HepG2 (cell line): ENCODE data around the gene ANAPC1. TPM values are rescaled to one million over a fixed set of nuclear protein-coding genes. Genes with fewer than 3 reads are reported as not detected.

Source experiments
- ATAC-seq: fragments of 200-7000 bp; cut with Tn5 transposase; 3 replicates; pipeline ENCODE4 v1.9.1; 2020; ENCODE audit warnings: mild to moderate bottlenecking, moderate library complexity
- BruUV-seq: library from RNA; stranded (reverse); fragments of 400-500 nt; replicated peaks from 2 replicates; lab custom pipeline; 2021; lab: Mats Ljungman, UMichigan
- CTCF ChIA-PET: fragments of 300-600 bp; formaldehyde crosslinking; extraction: SDS; loops from one replicate; lab custom pipeline; 2021; ENCODE audit warnings: low total read pairs, inconsistent platforms, low intra/inter-chr PET ratio; lab: Yijun Ruan, JAX
- POLR2A ChIA-PET: fragments of 350-600 bp; sonication (Branson Sonifier 250); formaldehyde crosslinking; loops from one replicate; lab custom pipeline; 2020; ENCODE audit warnings: antibody characterized with exemption, inconsistent platforms; lab: Yijun Ruan, JAX
- DNase-seq: peaks from one replicate; pipeline ENCODE4 v3.0.0-alpha.2; 2015; ENCODE audit warnings: low spot score
- FAIRE-seq: peaks from 3 replicates; lab custom pipeline; 2011; peaks lifted over from hg19 to GRCh38; lab: Jason Lieb, UNC
- H2AFZ ChIP-seq: one replicate; pipeline ENCODE4 v1.6.1; 2011; ENCODE audit warnings: low read length, inconsistent platforms
- H3K27ac ChIP-seq: fragments of 300-600 bp; 3 replicates; pipeline ENCODE4 v1.8.0; 2011; ENCODE audit warnings: mixed run types, mild to moderate bottlenecking, mixed read lengths, low read length, inconsistent platforms; ENCODE audit not compliant: insufficient read depth; ENCODE audit errors: extremely low read length
- H3K27me3 ChIP-seq, 2 experiments: fragments of 200-600 bp in 1 of 2; 2 replicates in 1 of 2; 3 replicates in 1 of 2; pipeline versions ENCODE4 v1.6.0 to v1.8.0; 2011; ENCODE audit warnings: low read length in 2 of 2, mild to moderate bottlenecking in 2 of 2, moderate library complexity in 2 of 2, inconsistent platforms in 1 of 2; ENCODE audit not compliant: insufficient read depth in 2 of 2, control insufficient read depth in 1 of 2
- H3K36me3 ChIP-seq, 2 experiments: fragments of 200-600 bp in 1 of 2; replicated peaks in 1 of 2; 2 replicates in 1 of 2; 3 replicates in 1 of 2; pipeline versions ENCODE4 v1.5.1 to v1.8.0; 2011; ENCODE audit warnings: low read length in 2 of 2, inconsistent platforms in 1 of 2; ENCODE audit not compliant: insufficient read depth in 2 of 2, control insufficient read depth in 1 of 2
- H3K4me1 ChIP-seq: 2 replicates; pipeline ENCODE4 v1.5.1; 2012; ENCODE audit warnings: low read length, inconsistent platforms; ENCODE audit not compliant: insufficient read depth
- H3K4me2 ChIP-seq: 2 replicates; pipeline ENCODE4 v1.6.0; 2011; ENCODE audit warnings: low read depth, low read length, inconsistent platforms
- H3K4me3 ChIP-seq, 3 experiments: fragments of 200-600 bp in 1 of 3; sonication (generic), shearing (Covaris generic) in 1 of 3; replicated peaks in 1 of 3; 2 replicates each; pipeline ENCODE4 v1.5.1; 2011 to 2016; ENCODE audit warnings: low read length in 3 of 3, inconsistent platforms in 2 of 3, low read depth in 2 of 3, mild to moderate bottlenecking in 2 of 3, control low read depth in 1 of 3, mixed read lengths in 1 of 3; ENCODE audit not compliant: insufficient read depth in 1 of 3
- H3K79me2 ChIP-seq: one replicate; pipeline ENCODE4 v1.6.1; 2011; ENCODE audit warnings: low read length, inconsistent platforms; ENCODE audit not compliant: insufficient read depth
- H3K9ac ChIP-seq: 2 replicates; pipeline ENCODE4 v1.6.0; 2011; ENCODE audit warnings: mild to moderate bottlenecking, low read depth, low read length, inconsistent platforms; ENCODE audit not compliant: insufficient read depth
- H3K9me3 ChIP-seq: 2 replicates; pipeline ENCODE4 v1.5.1; 2012; ENCODE audit warnings: mild to moderate bottlenecking, low read length
- H4K20me1 ChIP-seq: 2 replicates; pipeline ENCODE4 v1.6.0; 2011; ENCODE audit warnings: inconsistent platforms, mild to moderate bottlenecking, low read length, moderate library complexity; ENCODE audit not compliant: insufficient read depth
- CEBPG ChIP-seq: IDR thresholded peaks from 2 replicates; pipeline ENCODE4 v1.6.1; 2016
- FOSL2 ChIP-seq: sonication (generic); formaldehyde crosslinking; IDR thresholded peaks from 2 replicates; pipeline ENCODE4 v1.4.0; 2020; ENCODE audit warnings: missing genetic modification reagents
- GABPA ChIP-seq, 2 experiments: IDR thresholded peaks; 2 replicates each; pipeline ENCODE4 v1.6.1; 2011 to 2016; ENCODE audit warnings: low read depth in 2 of 2, low read length in 1 of 2, missing biosample characterization in 1 of 2, missing genetic modification characterization in 1 of 2
- LCORL ChIP-seq, 2 experiments: fragments of 450-650 bp in 1 of 2; sonication (generic) in 1 of 2; formaldehyde crosslinking in 1 of 2; IDR thresholded peaks; 2 replicates each; pipeline versions ENCODE4 v1.5.0 to v1.6.1; 2017 to 2020; ENCODE audit warnings: antibody characterized with exemption in 1 of 2, missing genetic modification reagents in 1 of 2
- MAFG ChIP-seq: sonication (generic); formaldehyde crosslinking; IDR thresholded peaks from 2 replicates; pipeline ENCODE4 v1.5.1; 2020; ENCODE audit warnings: mild to moderate bottlenecking, missing genetic modification reagents
- MAFK ChIP-seq, 2 experiments: IDR thresholded peaks in 1 of 2; conservative IDR thresholded peaks in 1 of 2; 2 replicates each; pipeline ENCODE4 v1.6.1; 2011; ENCODE audit warnings: improper control_type of control experiment in 2 of 2, low read length in 2 of 2
- POGZ ChIP-seq: sonication (generic); formaldehyde crosslinking; IDR thresholded peaks from 2 replicates; pipeline ENCODE4 v1.4.0; 2020; ENCODE audit warnings: mild to moderate bottlenecking, missing genetic modification reagents
- RORA ChIP-seq: sonication (generic); formaldehyde crosslinking; IDR thresholded peaks from 2 replicates; pipeline ENCODE4 v1.5.0; 2020; ENCODE audit warnings: mild to moderate bottlenecking, missing genetic modification reagents, moderate library complexity
- SOX6 ChIP-seq, 2 experiments: fragments of 450-650 bp in 1 of 2; sonication (generic) in 1 of 2; formaldehyde crosslinking in 1 of 2; IDR thresholded peaks; 2 replicates each; pipeline versions ENCODE4 v1.4.0 to v1.6.1; 2017 to 2020; ENCODE audit warnings: antibody characterized with exemption in 1 of 2, mild to moderate bottlenecking in 1 of 2, missing genetic modification reagents in 1 of 2
- ZNF274 ChIP-seq: sonication (generic); formaldehyde crosslinking; IDR thresholded peaks from 2 replicates; pipeline ENCODE4 v1.5.1; 2020; ENCODE audit warnings: mild to moderate bottlenecking, missing genetic modification reagents
- ZNF614 ChIP-seq: IDR thresholded peaks from 2 replicates; pipeline ENCODE4 v1.6.1; 2018; ENCODE audit warnings: missing biosample characterization, missing genetic modification reagents, inconsistent platforms, borderline replicate concordance
- WGBS: methylation state at CpG from one replicate; pipeline ENCODE4 v1.1.6; 2017; ENCODE audit warnings: low lambda C conversion rate; 5-methylcytosine and 5-hydroxymethylcytosine counted together
- in situ Hi-C: cut with HindIII; loops from 2 replicates; pipeline ENCODE4 v1.10.0; 2017; ENCODE audit warnings: low pct_unique_long_range_greater_than_20kb; ENCODE audit not compliant: extremely low pct_ligation_motif_present
- intact Hi-C: fragments of 100-400 bp; cut with micrococcal nuclease; formaldehyde crosslinking; loops from one replicate; pipeline ENCODE4 v1.10.0; 2022; ENCODE audit not compliant: unreplicated experiment
- polyA plus RNA-seq, 8 experiments: library from polyadenylated mRNA; depleted of rRNA in 3 of 8; stranded (reverse) in 7 of 8; unstranded in 1 of 8; fragments of >200 nt; fragmentation: Illumina TruSeq in 4 of 8; extraction: Trizol in 4 of 8; gene quantifications; 2 replicates each; pipeline versions ENCODE4 v1.2.1 to v1.2.3, GENCODE V29; 2011 to 2016; ENCODE audit warnings: low read depth in 4 of 8, missing spikeins in 1 of 8, mixed read lengths in 1 of 8; ENCODE audit not compliant: insufficient read depth in 1 of 8
- total RNA-seq, 5 experiments: library from RNA; depleted of rRNA; stranded (reverse); fragments of >200 nt; fragmentation: Illumina TruSeq; extraction: Trizol; gene quantifications; 2 replicates each; pipeline ENCODE4 v1.2.3, GENCODE V29; 2016; ENCODE audit warnings: low read depth in 1 of 5
- TF ChIP-seq, protein P1 (sequence below): sonication (generic); formaldehyde crosslinking; IDR thresholded peaks from 2 replicates; pipeline ENCODE4 v1.4.0; 2020; ENCODE audit warnings: missing genetic modification reagents
- TF ChIP-seq, protein P2 (sequence below): sonication (generic); formaldehyde crosslinking; IDR thresholded peaks from 2 replicates; pipeline ENCODE4 v1.4.0; 2020; ENCODE audit warnings: missing genetic modification reagents, borderline replicate concordance

The ANAPC1 gene
- total and polyA plus RNA-seq, 2 of the 13 experiments (the other 11 are each of a cell fraction or from before 2014, with no cell fraction given) = 50.0 to 89.7 TPM

DNA sequence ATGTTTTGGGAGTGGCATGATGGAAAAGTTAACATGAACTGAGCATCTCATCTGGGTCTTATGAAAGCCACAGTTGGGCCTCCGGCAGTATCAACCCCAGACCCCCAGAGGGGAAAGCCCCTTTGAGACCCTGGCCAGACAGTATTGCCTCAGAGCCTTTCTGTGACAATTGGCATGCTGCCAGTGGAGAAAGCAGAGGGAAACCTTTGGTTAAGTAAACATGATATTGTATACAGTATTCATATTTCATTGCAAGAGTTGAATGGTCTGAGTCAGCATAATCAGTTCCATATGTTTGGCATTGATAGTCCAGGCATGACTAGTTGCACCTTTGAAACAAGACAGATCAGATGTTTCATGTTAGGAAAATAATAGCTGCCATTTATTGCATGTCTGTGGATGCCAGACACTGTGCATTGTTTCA, 34.4 kb upstream of the ANAPC1 start (continued):
- TF ChIP-seq SOX6 (IDR thresholded peaks at IDR 0.05) (no peak), SOX6 (CRISPR knock-in tag; IDR thresholded peaks at IDR 0.05) (peak; percentile 27; the same call in 1 of the 2 replicates), MAFG (CRISPR knock-in tag) (peak; percentile 64), GABPA (IDR thresholded peaks at IDR 0.05; ENCODE audit: low read depth, low read length) (no peak), GABPA (CRISPR knock-in tag; IDR thresholded peaks at IDR 0.05; ENCODE audit: low read depth) (no peak), CEBPG (CRISPR knock-in tag) (peak; percentile 33), LCORL (IDR thresholded peaks at IDR 0.05) (peak; percentile 75), LCORL (CRISPR knock-in tag; IDR thresholded peaks at IDR 0.05) (no peak), FOSL2 (CRISPR knock-in tag) (0 out of 2 replicates have a peak, but pooled peaks have one; percentile 30), MAFK (conservative IDR thresholded peaks at IDR 0.05 in 1 of 2, IDR thresholded peaks at IDR 0.05 in 1 of 2; ENCODE audit: low read length in 2 of 2) (peak; percentile 99)

DNA sequence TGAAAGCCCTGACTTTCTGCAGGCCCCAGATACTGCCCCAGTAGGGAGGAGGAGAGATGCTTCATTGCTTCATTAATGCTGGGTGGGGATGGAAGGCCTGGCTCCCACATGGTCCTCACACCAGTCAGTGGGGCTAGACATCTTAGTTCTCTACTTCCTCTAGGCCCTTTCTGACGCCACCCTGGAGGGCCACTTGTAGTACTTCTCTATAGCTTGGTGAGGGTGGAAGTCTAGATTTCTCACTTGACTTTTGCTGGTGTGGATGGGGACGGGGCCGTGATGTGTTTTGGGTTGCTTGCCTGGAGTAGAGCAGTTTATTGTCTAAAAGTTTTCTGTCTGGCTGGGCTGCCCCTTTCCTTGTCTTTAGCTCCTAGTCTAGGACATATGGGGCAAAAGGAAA, 33.1 kb upstream of the ANAPC1 start:
- ChIA-PET POLR2A (no interaction called here), CTCF (no interaction called here)
- no peaks in the 10 kb centered on the region for H4K20me1 ChIP-seq
- H3K4me3 ChIP-seq = no peak overlapping the region
- H3K4me2 ChIP-seq = no peak overlapping the region
- FAIRE-seq (no peak), DNase-seq (no peak), ATAC-seq (no peak)
- peaks cover 5 to 15% of the 10 kb centered on the region in 2 experiments; a peak in 4 of 5 replicates for H3K36me3 ChIP-seq
- no peak overlapping the region for H3K9ac ChIP-seq
- 65% methylated on average over 3 of the region's 3 CpGs for WGBS
- peaks cover 53% of the 10 kb centered on the region for H3K4me1 ChIP-seq
- no peaks in the 10 kb centered on the region for H3K9me3 ChIP-seq
- no peak overlapping the region for H3K27ac ChIP-seq
- in situ Hi-C loops (no loop called here), intact Hi-C loops (no loop called here)
- BruUV-seq = no TSS peak
- no peaks in the 10 kb centered on the region for H3K27me3 ChIP-seq
- no peak overlapping the region for H2AFZ ChIP-seq
- H3K79me2 ChIP-seq = peaks cover 86% of the 10 kb centered on the region
- TF ChIP-seq, protein P1, sequence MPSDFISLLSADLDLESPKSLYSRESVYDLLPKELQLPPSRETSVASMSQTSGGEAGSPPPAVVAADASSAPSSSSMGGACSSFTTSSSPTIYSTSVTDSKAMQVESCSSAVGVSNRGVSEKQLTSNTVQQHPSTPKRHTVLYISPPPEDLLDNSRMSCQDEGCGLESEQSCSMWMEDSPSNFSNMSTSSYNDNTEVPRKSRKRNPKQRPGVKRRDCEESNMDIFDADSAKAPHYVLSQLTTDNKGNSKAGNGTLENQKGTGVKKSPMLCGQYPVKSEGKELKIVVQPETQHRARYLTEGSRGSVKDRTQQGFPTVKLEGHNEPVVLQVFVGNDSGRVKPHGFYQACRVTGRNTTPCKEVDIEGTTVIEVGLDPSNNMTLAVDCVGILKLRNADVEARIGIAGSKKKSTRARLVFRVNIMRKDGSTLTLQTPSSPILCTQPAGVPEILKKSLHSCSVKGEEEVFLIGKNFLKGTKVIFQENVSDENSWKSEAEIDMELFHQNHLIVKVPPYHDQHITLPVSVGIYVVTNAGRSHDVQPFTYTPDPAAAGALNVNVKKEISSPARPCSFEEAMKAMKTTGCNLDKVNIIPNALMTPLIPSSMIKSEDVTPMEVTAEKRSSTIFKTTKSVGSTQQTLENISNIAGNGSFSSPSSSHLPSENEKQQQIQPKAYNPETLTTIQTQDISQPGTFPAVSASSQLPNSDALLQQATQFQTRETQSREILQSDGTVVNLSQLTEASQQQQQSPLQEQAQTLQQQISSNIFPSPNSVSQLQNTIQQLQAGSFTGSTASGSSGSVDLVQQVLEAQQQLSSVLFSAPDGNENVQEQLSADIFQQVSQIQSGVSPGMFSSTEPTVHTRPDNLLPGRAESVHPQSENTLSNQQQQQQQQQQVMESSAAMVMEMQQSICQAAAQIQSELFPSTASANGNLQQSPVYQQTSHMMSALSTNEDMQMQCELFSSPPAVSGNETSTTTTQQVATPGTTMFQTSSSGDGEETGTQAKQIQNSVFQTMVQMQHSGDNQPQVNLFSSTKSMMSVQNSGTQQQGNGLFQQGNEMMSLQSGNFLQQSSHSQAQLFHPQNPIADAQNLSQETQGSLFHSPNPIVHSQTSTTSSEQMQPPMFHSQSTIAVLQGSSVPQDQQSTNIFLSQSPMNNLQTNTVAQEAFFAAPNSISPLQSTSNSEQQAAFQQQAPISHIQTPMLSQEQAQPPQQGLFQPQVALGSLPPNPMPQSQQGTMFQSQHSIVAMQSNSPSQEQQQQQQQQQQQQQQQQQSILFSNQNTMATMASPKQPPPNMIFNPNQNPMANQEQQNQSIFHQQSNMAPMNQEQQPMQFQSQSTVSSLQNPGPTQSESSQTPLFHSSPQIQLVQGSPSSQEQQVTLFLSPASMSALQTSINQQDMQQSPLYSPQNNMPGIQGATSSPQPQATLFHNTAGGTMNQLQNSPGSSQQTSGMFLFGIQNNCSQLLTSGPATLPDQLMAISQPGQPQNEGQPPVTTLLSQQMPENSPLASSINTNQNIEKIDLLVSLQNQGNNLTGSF (CRISPR knock-in tag) = no peak
- TF ChIP-seq, protein P2, sequence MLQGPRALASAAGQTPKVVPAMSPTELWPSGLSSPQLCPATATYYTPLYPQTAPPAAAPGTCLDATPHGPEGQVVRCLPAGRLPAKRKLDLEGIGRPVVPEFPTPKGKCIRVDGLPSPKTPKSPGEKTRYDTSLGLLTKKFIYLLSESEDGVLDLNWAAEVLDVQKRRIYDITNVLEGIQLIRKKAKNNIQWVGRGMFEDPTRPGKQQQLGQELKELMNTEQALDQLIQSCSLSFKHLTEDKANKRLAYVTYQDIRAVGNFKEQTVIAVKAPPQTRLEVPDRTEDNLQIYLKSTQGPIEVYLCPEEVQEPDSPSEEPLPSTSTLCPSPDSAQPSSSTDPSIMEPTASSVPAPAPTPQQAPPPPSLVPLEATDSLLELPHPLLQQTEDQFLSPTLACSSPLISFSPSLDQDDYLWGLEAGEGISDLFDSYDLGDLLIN (CRISPR knock-in tag) = no peak
- no peak for TF ChIP-seq RORA
- no peak for TF ChIP-seq ZNF614 (CRISPR knock-in tag)
- no peak for TF ChIP-seq ZNF274 (CRISPR knock-in tag)
- no peak for TF ChIP-seq POGZ (CRISPR knock-in tag)
